Heart left ventricle (tissue), 13 donors: ENCODE data around the gene SUSD1.

Experiments
- CTCF ChIP-seq, 12 donors: fragments of 200-600 bp; sonication (generic) in 4 of 12; IDR thresholded peaks; one replicate each; pipeline versions ENCODE4 v1.5.0 to v1.8.0; 2018 to 2022; ENCODE audit warnings: antibody characterized with exemption in 12 of 12, mild to moderate bottlenecking in 5 of 12
- POLR2A ChIP-seq, 2 donors: fragments of 450-650 bp; IDR thresholded peaks; one replicate each; pipeline ENCODE4 v1.6.1; 2017; ENCODE audit warnings: antibody characterized with exemption in 2 of 2, mild to moderate bottlenecking in 2 of 2, moderate library complexity in 2 of 2
- donor health status: ischemic (EF 13 %, LVEDD 7.1; RV severe dilation, severe dysfunction).
- donor health status: DM: no; HTN: yes; CAD: no.
- donor health status: DM: no; HTN: no; CAD: no.
- donor health status: ischemic (EF 25% LVEDD 6.9; RV normal size, moderate dysfunction).
- donor health status: ischemic (EF 25% LVEDD 5.7; RV mildly dilated, moderate dysfunction).
- donor health status: ischemic (EF 35%, LVEDD 5.7; RV mildly dilated, moderate dysfunction).
- donor health status: nonischemic (EF 11% LVEDD 7.7; RV severe dilation, severe dysfunction).
- donor health status: DM: yes; HTN: yes; CAD: no.
- donor health status: PGD.
- donor health status: ischemic (EF 29% LVEDD 5.4; RV normal size, mild dysfunction).
- donor health status: nonischemic (EF 23%, LVEDD 6.1; RV moderate dilation, normal function).

- TF ChIP-seq CTCF (IDR thresholded peaks at IDR 0.05), result no peak
- no peak for TF ChIP-seq POLR2A (IDR thresholded peaks at IDR 0.05)
These were observed 43.8 kb upstream of the SUSD1 start for GRCh38 chr9:112218908-112219307.
